Vagina (tissue), 2 donors: ENCODE results near the gene TMEM204. TPM values are rescaled to one million over a fixed set of nuclear protein-coding genes. Genes with fewer than 3 reads are reported as not detected.

Experiments
- DNase-seq, 2 donors: peaks; one replicate each; pipeline ENCODE4 v3.0.0-alpha.2; 2017; ENCODE audit errors: extremely low spot score in 2 of 2
- H3K27ac ChIP-seq: fragments of 200-600 bp; sonication (generic); one replicate; pipeline ENCODE4 v1.5.1; 2019
- H3K27me3 ChIP-seq: fragments of 200-600 bp; sonication (generic); one replicate; pipeline ENCODE4 v1.5.1; 2019
- H3K36me3 ChIP-seq, 2 donors: fragments of 200-600 bp; sonication (generic); one replicate each; pipeline ENCODE4 v1.5.1; 2017 to 2019
- H3K4me1 ChIP-seq: fragments of 200-600 bp; sonication (generic); one replicate; pipeline ENCODE4 v1.5.1; 2019
- H3K4me3 ChIP-seq, 2 donors: fragments of 200-600 bp; sonication (generic); 1 replicate in 1 of 2; 2 replicates in 1 of 2; pipeline ENCODE4 v1.5.1; 2016 to 2019
- H3K9me3 ChIP-seq: fragments of 200-600 bp; sonication (generic); one replicate; pipeline ENCODE4 v1.5.1; 2019
- CTCF ChIP-seq, 3 experiments: fragments of 450-650 bp in 2 of 3; fragments of 200-600 bp in 1 of 3; sonication (generic) in 1 of 3; IDR thresholded peaks; one replicate each; pipeline ENCODE4 v1.5.1; 2017 to 2019; ENCODE audit warnings: antibody characterized with exemption in 3 of 3, mild to moderate bottlenecking in 2 of 3, moderate library complexity in 2 of 3
- POLR2A ChIP-seq, 2 donors: fragments of 450-650 bp; IDR thresholded peaks; one replicate each; pipeline ENCODE4 v1.6.1; 2017; ENCODE audit warnings: antibody characterized with exemption in 2 of 2, mild to moderate bottlenecking in 2 of 2, moderate library complexity in 2 of 2
- POLR2AphosphoS5 ChIP-seq, 2 donors: sonication (generic); formaldehyde crosslinking; IDR thresholded peaks; one replicate each; pipeline ENCODE4 v1.9.0; 2017; ENCODE audit warnings: antibody characterized with exemption in 2 of 2, mild to moderate bottlenecking in 2 of 2, low read depth in 1 of 2; ENCODE audit not compliant: insufficient read depth in 1 of 2
- intact Hi-C: fragments of 100-400 bp; cut with DNase I; formaldehyde crosslinking; loops from one replicate; pipeline ENCODE4 v1.15.1; 2023
- total RNA-seq: library from RNA; depleted of rRNA; stranded (reverse); fragments of >200 nt; gene quantifications from one replicate; pipeline ENCODE4 v1.2.3, GENCODE V29; 2016

Gene TMEM204
- total RNA-seq, 1 donor from 2014 or later: 33.1 TPM

- Histone ChIP-seq H3K27ac (no peak overlapping the region), H3K27me3 (no peaks in the 10 kb centered on the region), H3K9me3 (no peaks in the 10 kb centered on the region), H3K36me3 (peaks cover 0 to 36% of the 10 kb centered on the region in 2 donors), H3K4me3 (no peak overlapping the region), H3K4me1 (no peaks in the 10 kb centered on the region)
- no peak for DNase-seq
- TF ChIP-seq CTCF (IDR thresholded peaks at IDR 0.05) (no peak), POLR2AphosphoS5 (IDR thresholded peaks at IDR 0.05; ENCODE audit: insufficient read depth in 1 of 2, low read depth in 1 of 2) (no peak), POLR2A (IDR thresholded peaks at IDR 0.05) (no peak)
- intact Hi-C loops: loop anchor here (5.0 kb wide), 1 partner anchor 247 kb away; the partner anchor contains the start of gene BAIAP3
Observed at GRCh38 chr16:1579214-1579613, 45.7 kb downstream of the TMEM204 start.

GRCh38 chr16:1580256-1580655 is 46.8 kb downstream of the TMEM204 start:
- H3K4me1 ChIP-seq: no peaks in the 10 kb centered on the region
- no peak overlapping the region for H3K27ac ChIP-seq
- H3K36me3 ChIP-seq: peaks cover 0 to 45% of the 10 kb centered on the region in 2 donors
- H3K27me3 ChIP-seq: no peaks in the 10 kb centered on the region
- DNase-seq: no peak
- no peaks in the 10 kb centered on the region for H3K9me3 ChIP-seq
- TF ChIP-seq POLR2AphosphoS5 (IDR thresholded peaks at IDR 0.05; ENCODE audit: insufficient read depth in 1 of 2, low read depth in 1 of 2) (no peak), CTCF (IDR thresholded peaks at IDR 0.05) (no peak), POLR2A (IDR thresholded peaks at IDR 0.05) (no peak)
- no peak overlapping the region for H3K4me3 ChIP-seq
- intact Hi-C loops: no loop called here

- DNase-seq: no peak
- intact Hi-C loops: no loop called here
- TF ChIP-seq POLR2AphosphoS5 (IDR thresholded peaks at IDR 0.05; ENCODE audit: insufficient read depth in 1 of 2, low read depth in 1 of 2) (no peak), CTCF (IDR thresholded peaks at IDR 0.05) (no peak), POLR2A (IDR thresholded peaks at IDR 0.05) (no peak)
- Histone ChIP-seq H3K4me3 (no peak overlapping the region), H3K9me3 (no peaks in the 10 kb centered on the region), H3K27me3 (no peaks in the 10 kb centered on the region), H3K4me1 (no peaks in the 10 kb centered on the region), H3K27ac (no peak overlapping the region), H3K36me3 (peaks cover 0 to 47% of the 10 kb centered on the region in 2 donors)
Observed at GRCh38 chr16:1580956-1581355, 47.5 kb downstream of the TMEM204 start.

- H3K4me1 ChIP-seq: no peaks in the 10 kb centered on the region
- intact Hi-C loops: no loop called here
- H3K36me3 ChIP-seq: peaks cover 0 to 53% of the 10 kb centered on the region in 2 donors
- no peaks in the 10 kb centered on the region for H3K9me3 ChIP-seq
- no peaks in the 10 kb centered on the region for H3K27me3 ChIP-seq
- no peak overlapping the region for H3K4me3 ChIP-seq
- TF ChIP-seq POLR2AphosphoS5 (IDR thresholded peaks at IDR 0.05; ENCODE audit: insufficient read depth in 1 of 2, low read depth in 1 of 2): no peak
- no peak for TF ChIP-seq POLR2A (IDR thresholded peaks at IDR 0.05)
- TF ChIP-seq CTCF (IDR thresholded peaks at IDR 0.05): no peak
- no peak for DNase-seq
- H3K27ac ChIP-seq: no peak overlapping the region
Observed at GRCh38 chr16:1581804-1582203, 48.3 kb downstream of the TMEM204 start.

GRCh38 chr16:1583180-1583579 is 49.7 kb downstream of the TMEM204 start:
- TF ChIP-seq POLR2A (IDR thresholded peaks at IDR 0.05): no peak
- TF ChIP-seq POLR2AphosphoS5 (IDR thresholded peaks at IDR 0.05; ENCODE audit: insufficient read depth in 1 of 2, low read depth in 1 of 2): no peak
- TF ChIP-seq CTCF (IDR thresholded peaks at IDR 0.05): no peak
- Histone ChIP-seq H3K9me3 (no peaks in the 10 kb centered on the region), H3K27me3 (no peaks in the 10 kb centered on the region), H3K27ac (no peak overlapping the region), H3K36me3 (peaks cover 0 to 53% of the 10 kb centered on the region in 2 donors), H3K4me1 (no peaks in the 10 kb centered on the region), H3K4me3 (no peak overlapping the region)
- no peak for DNase-seq
- intact Hi-C loops: no loop called here
